22Rv1 (cell line): Measurements from ENCODE around the gene SUDS3.

Experiments used
- H3K27ac ChIP-seq: fragments of 450-650 bp; 2 replicates; pipeline ENCODE4 v1.5.1; 2017
- ZFX ChIP-seq: fragments of 450-650 bp; IDR thresholded peaks from 2 replicates; pipeline ENCODE4 v1.6.1; 2017; ENCODE audit warnings: antibody characterized with exemption, borderline replicate concordance
- TF ChIP-seq, protein P1 (sequence below): fragments of 450-650 bp; IDR thresholded peaks from 2 replicates; pipeline ENCODE4 v1.5.1; 2017; ENCODE audit warnings: mild to moderate bottlenecking

SUDS3 gene, protein sequence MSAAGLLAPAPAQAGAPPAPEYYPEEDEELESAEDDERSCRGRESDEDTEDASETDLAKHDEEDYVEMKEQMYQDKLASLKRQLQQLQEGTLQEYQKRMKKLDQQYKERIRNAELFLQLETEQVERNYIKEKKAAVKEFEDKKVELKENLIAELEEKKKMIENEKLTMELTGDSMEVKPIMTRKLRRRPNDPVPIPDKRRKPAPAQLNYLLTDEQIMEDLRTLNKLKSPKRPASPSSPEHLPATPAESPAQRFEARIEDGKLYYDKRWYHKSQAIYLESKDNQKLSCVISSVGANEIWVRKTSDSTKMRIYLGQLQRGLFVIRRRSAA

DNA sequence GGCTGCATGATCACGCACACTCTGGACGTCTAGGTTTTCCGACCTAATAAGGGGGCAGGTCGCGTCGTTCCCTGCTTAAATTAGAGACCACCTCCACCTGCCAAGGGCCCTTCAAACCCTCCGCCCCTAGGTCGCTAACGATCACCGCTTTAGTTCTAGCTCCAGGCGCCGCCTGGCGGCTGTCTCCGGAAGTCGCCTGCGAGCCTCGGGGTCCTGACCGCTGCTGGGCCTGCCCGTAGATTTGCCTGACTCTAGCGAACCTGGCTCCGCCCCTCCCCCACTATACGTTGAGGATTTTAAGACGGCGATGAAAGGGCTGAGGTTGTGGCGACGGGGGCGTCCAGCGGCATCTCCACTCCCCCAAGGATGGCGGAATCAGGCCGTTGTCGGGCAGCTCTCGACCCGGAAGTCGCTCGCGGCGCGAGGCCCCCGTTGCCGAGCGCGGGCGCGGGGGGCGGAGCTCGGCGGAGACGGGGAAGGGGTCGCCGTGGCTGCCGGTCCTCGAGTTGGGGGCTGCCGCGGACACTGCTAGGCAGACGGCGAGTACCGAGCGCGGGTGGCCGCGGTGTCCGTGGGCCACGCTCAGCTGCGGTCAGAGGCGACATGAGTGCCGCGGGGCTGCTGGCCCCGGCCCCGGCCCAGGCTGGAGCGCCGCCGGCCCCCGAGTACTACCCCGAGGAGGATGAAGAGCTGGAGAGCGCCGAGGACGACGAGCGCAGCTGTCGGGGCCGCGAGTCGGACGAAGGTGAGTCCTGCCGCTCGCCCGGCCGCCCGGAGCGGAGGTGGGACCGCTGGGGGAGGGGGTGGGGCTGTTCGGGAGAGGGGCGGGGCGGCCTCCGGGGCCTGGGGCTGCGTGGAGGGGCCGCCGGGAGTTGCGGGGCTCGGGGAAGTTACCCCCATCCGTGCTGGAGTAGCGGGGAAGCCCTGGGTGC lies at the start of gene SUDS3:
SUDS3 (plus strand) TSS at position 467 of the 932 bp plus-strand sequence; CDS start at position 604, 137 bp downstream.
- TF ChIP-seq ZFX = no peak
- TF ChIP-seq, protein P1, sequence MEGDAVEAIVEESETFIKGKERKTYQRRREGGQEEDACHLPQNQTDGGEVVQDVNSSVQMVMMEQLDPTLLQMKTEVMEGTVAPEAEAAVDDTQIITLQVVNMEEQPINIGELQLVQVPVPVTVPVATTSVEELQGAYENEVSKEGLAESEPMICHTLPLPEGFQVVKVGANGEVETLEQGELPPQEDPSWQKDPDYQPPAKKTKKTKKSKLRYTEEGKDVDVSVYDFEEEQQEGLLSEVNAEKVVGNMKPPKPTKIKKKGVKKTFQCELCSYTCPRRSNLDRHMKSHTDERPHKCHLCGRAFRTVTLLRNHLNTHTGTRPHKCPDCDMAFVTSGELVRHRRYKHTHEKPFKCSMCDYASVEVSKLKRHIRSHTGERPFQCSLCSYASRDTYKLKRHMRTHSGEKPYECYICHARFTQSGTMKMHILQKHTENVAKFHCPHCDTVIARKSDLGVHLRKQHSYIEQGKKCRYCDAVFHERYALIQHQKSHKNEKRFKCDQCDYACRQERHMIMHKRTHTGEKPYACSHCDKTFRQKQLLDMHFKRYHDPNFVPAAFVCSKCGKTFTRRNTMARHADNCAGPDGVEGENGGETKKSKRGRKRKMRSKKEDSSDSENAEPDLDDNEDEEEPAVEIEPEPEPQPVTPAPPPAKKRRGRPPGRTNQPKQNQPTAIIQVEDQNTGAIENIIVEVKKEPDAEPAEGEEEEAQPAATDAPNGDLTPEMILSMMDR = peak; percentile 99
- peak within 1 kb of the TSS; percentile 95 for H3K27ac ChIP-seq

DNA sequence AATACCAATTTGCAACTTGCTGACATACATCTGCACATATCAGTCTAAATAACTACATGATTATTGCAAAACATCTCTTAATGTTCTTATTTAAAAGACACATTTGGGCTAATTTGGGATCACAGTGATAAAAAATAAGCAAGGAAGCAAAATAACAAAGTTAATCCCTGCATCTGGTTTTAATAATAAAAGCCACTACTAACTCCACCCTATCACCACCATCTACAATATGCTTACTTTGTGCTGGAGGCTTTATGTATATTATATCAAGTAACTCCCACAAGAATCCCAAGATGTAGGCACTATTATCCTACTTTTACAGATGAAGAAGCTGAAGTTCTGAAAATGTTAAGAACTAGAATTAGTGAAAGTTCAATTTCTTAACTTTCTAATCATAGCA lies 49.4 kb upstream of the SUDS3 start:
- H3K27ac ChIP-seq = no peak overlapping the region
- no peak for TF ChIP-seq ZFX
- TF ChIP-seq, protein P1 = no peak

DNA sequence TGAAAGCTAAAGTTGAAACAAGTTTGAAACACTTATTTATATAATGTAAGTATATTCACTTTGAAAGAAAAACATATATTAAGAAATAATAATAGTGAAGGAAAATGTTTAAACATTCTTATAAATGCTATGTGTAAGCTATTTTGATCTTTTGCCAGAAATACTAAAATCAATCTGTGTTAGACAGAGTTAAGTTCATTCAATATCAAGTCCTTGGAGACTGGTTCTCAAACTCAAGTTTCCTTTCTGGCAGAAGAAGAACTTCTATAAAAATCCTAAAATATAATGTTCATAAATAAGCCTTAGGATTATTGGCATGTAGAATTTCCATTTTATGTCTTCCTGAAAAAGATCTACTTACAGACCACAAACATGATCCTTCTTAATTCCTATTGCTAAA lies 49.0 kb upstream of the SUDS3 start:
- no peak overlapping the region for H3K27ac ChIP-seq
- TF ChIP-seq ZFX = no peak
- TF ChIP-seq, protein P1 = no peak

DNA sequence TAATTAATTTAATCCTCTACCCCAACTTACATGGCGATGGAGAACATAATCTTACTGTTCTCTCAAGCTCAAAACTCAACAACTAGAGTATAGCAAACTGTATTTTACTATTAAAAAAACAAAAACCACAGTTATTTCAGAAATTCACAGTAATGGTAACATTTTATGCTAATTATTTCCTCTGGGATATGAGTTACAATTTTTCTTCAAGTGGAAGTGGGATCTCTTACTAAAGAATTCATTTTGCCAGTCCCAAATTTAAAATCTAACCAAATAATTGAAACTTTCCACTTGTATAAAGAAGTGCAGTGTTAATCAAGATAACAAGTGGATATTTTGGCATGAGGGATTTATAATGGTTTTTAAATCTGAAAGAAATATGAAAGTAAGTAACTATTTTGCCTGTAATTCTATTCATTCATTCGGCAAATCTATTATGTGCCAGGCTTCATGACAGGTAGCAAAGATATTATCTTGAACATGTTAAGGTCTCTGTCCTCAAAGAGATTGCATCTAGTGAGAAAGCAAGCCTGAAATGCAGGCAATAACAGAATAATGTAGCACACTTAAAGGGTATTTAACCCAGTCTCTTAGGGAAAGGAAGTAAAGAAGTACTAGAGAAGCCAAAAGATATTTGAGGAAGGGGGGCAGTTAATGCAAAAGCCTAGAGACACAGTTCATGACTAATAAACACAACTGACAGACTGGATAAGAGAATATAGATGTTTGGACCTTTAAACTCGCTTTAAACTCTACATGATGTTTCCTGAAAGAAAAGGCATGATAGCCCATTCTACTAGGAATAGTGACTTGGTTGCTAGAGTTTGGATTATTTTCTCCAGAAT lies 47.6 kb upstream of the SUDS3 start:
- TF ChIP-seq, protein P1 = no peak
- no peak for TF ChIP-seq ZFX
- H3K27ac ChIP-seq = no peak overlapping the region

DNA sequence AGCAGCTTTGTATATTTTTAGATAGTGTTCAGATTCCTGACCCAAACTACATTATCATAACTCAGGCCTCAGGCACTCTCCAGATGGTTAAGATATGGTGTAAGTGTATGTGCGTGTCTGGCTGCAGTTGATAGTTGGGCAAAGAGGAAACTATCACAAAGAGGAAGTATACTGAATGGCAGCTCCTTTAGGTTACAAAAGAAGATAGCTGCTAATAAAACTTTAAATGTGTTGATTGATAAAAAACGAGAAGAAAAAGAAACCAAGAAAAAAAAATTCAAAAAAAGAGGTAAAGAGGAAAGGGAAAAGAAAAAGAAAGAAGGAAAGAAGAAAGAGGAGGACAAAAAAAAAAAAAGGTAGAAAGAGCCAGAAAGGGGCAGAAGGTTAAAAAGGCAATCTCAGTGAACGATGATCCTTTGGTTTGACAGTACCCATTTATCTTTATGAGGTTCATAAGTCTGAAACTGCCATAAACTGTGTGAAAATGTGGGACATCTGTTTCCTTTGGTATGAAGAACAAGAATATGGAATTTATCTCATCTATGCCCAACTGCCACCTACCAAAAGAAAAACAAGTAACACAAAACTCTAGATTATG lies 45.8 kb upstream of the SUDS3 start:
- peak overlapping the region; percentile 19 for H3K27ac ChIP-seq
- TF ChIP-seq ZFX = no peak
- TF ChIP-seq, protein P1 = no peak

DNA sequence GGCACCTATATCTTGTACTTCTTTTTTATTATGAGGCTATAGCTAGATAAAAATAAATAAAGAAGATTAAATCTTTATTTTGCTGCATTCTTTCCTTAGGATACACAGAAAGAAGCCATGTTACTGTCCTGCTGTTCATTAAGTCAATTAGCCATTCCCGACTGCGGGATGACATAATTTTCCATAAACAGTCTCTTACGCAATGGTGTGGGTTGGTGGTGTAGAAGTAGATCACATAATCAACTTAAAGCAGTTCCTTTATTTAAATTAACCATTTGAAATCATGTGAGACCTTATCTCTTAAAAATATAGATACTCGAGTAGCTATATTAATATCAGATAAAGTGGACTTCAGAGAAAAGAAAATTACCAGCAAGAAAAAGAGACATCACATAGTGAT lies 43.8 kb upstream of the SUDS3 start:
- no peak overlapping the region for H3K27ac ChIP-seq
- TF ChIP-seq ZFX = no peak
- TF ChIP-seq, protein P1 = no peak
